ENCODE results near the gene GRID2. TPM values are rescaled to one million over a fixed set of nuclear protein-coding genes. Genes with fewer than 3 reads are reported as not detected.

GRID2 gene
- total and polyA plus RNA-seq, 9 of the 15 experiments (the other 6 are each of a cell fraction or from before 2014, with no cell fraction given), result 0.04 TPM; not detected in 7

DNA sequence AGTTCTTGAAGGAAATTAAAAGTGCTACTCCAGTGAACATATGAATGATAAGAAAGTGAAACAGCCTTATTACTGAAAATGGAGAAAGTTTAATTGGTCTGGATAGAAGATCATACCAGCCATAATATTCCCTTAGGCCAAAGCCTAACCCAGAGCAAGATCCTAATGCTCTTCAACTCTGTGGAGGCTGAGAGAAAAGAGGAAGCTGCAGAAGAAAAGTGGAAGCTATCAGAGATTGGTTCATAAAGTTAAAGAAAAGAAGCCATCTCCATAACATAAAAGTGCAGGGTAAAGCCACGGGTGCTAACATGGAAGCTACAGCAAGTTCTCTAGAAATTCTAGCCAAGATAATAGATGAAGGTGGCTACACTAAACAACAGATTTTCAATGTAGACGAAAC lies 1439.3 kb downstream of the GRID2 start:
- no peaks in the 10 kb centered on the region for H3K27me3 ChIP-seq (ENCODE audit: control insufficient read depth in 2 of 2, insufficient read depth in 2 of 2, low read length in 2 of 2)
- no peaks in the 10 kb centered on the region for H3K36me3 ChIP-seq (ENCODE audit: control insufficient read depth, insufficient read depth, low read length)
- H3K4me1 ChIP-seq (replicated peaks in 1 of 2; ENCODE audit: control insufficient read depth in 2 of 2, insufficient read depth in 2 of 2, low read length in 2 of 2), result no peaks in the 10 kb centered on the region
- H3K9me3 ChIP-seq (replicated peaks; ENCODE audit: control insufficient read depth, insufficient read depth, low read depth, low read length), result 0 out of 2 replicates have a peak, but pooled peaks cover 2% of the 10 kb centered on the region
- H3K4me3 ChIP-seq, result no peak overlapping the region
- no peak for DNase-seq (ENCODE audit: extremely low read depth in 1 of 4, low spot score in 3 of 4)
- WGBS (ENCODE audit: insufficient coverage, low coverage, missing lambda C conversion rate), result 0% methylated on average over 2 of the region's 2 CpGs
- no peak overlapping the region for H3K27ac ChIP-seq (ENCODE audit: extremely low read depth, low read depth, low read length)
- CTCF ChIA-PET (ENCODE audit: low intra/inter-chr PET ratio), result no interaction called here
- intact Hi-C loops (cut with micrococcal nuclease) (no loop called here), in situ Hi-C loops (cut with MboI) (no loop called here)
- H3K9ac ChIP-seq (ENCODE audit: insufficient read depth in 1 of 2, low read depth in 2 of 2, low read length in 2 of 2), result no peak overlapping the region
- H2AFZ ChIP-seq (ENCODE audit: low read depth, low read length), result no peak overlapping the region
- FAIRE-seq, result no peak
- no peaks in the 10 kb centered on the region for H3K9me1 ChIP-seq (ENCODE audit: control insufficient read depth, insufficient read depth, low read length)
- POLR2A ChIA-PET, result no interaction called here
- BruUV-seq (replicated peaks), result no TSS peak
- H3K79me2 ChIP-seq (ENCODE audit: control insufficient read depth, insufficient read depth, low read length), result no peaks in the 10 kb centered on the region
- no peak for ATAC-seq
- no peaks in the 10 kb centered on the region for H4K20me1 ChIP-seq (replicated peaks; ENCODE audit: control insufficient read depth, insufficient read depth, low read length)
- no peak overlapping the region for H3K4me2 ChIP-seq (ENCODE audit: insufficient read depth, low read length)
- TF ChIP-seq KDM5B (IDR thresholded peaks at IDR 0.05; ENCODE audit: insufficient replicate concordance, low read depth, low read length), result no peak
- no peak for TF ChIP-seq BCL6 (CRISPR knock-in tag; IDR thresholded peaks at IDR 0.05)
- TF ChIP-seq MYBL2 (IDR thresholded peaks at IDR 0.05; ENCODE audit: low read depth), result no peak
- TF ChIP-seq MYBL2 (CRISPR knock-in tag; IDR thresholded peaks at IDR 0.05; ENCODE audit: borderline replicate concordance), result no peak
- TF ChIP-seq ZNF175 (CRISPR knock-in tag; IDR thresholded peaks at IDR 0.05; ENCODE audit: low read depth), result no peak
- no peak for TF ChIP-seq IFI16 (CRISPR knock-in tag; IDR thresholded peaks at IDR 0.05)
- TF ChIP-seq DACH1 (IDR thresholded peaks at IDR 0.05; ENCODE audit: partially characterized antibody), result no peak
- TF ChIP-seq, protein P1, sequence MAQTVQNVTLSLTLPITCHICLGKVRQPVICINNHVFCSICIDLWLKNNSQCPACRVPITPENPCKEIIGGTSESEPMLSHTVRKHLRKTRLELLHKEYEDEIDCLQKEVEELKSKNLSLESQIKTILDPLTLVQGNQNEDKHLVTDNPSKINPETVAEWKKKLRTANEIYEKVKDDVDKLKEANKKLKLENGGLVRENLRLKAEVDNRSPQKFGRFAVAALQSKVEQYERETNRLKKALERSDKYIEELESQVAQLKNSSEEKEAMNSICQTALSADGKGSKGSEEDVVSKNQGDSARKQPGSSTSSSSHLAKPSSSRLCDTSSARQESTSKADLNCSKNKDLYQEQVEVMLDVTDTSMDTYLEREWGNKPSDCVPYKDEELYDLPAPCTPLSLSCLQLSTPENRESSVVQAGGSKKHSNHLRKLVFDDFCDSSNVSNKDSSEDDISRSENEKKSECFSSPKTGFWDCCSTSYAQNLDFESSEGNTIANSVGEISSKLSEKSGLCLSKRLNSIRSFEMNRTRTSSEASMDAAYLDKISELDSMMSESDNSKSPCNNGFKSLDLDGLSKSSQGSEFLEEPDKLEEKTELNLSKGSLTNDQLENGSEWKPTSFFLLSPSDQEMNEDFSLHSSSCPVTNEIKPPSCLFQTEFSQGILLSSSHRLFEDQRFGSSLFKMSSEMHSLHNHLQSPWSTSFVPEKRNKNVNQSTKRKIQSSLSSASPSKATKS (CRISPR knock-in tag; IDR thresholded peaks at IDR 0.05), result no peak
- no peak for TF ChIP-seq MXD1 (CRISPR knock-in tag; IDR thresholded peaks at IDR 0.05; ENCODE audit: borderline replicate concordance, poor library complexity, severe bottlenecking)
- TF ChIP-seq, protein P2, sequence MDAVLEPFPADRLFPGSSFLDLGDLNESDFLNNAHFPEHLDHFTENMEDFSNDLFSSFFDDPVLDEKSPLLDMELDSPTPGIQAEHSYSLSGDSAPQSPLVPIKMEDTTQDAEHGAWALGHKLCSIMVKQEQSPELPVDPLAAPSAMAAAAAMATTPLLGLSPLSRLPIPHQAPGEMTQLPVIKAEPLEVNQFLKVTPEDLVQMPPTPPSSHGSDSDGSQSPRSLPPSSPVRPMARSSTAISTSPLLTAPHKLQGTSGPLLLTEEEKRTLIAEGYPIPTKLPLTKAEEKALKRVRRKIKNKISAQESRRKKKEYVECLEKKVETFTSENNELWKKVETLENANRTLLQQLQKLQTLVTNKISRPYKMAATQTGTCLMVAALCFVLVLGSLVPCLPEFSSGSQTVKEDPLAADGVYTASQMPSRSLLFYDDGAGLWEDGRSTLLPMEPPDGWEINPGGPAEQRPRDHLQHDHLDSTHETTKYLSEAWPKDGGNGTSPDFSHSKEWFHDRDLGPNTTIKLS (IDR thresholded peaks at IDR 0.05; ENCODE audit: borderline replicate concordance, low read depth), result no peak
- no peak for TF ChIP-seq ZNF263 (CRISPR knock-in tag; IDR thresholded peaks at IDR 0.05; ENCODE audit: borderline replicate concordance)
- no peak for TF ChIP-seq KDM1A (IDR thresholded peaks at IDR 0.05)
